HepG2 (cell line): ENCODE measurements around the gene ETV5. TPM values are rescaled to one million over a fixed set of nuclear protein-coding genes. Genes with fewer than 3 reads are reported as not detected.

Source experiments
- ARNT ChIP-seq: fragments of 450-650 bp; IDR thresholded peaks from 2 replicates; pipeline ENCODE4 v1.6.1; 2017
- IRF2 ChIP-seq: IDR thresholded peaks from 2 replicates; pipeline ENCODE4 v1.6.1; 2018; ENCODE audit warnings: missing genetic modification reagents, missing compliant biosample characterization
- SMAD3 ChIP-seq: sonication (generic); formaldehyde crosslinking; IDR thresholded peaks from 2 replicates; pipeline ENCODE4 v1.4.0; 2020; ENCODE audit warnings: missing genetic modification reagents
- SUZ12 ChIP-seq: fragments of 150-350 bp; IDR thresholded peaks from 2 replicates; pipeline ENCODE4 v1.6.1; 2014; ENCODE audit warnings: low read depth, low read length
- TBP ChIP-seq: sonication (generic); formaldehyde crosslinking; IDR thresholded peaks from 2 replicates; pipeline ENCODE4 v1.5.0; 2020; ENCODE audit warnings: missing genetic modification reagents
- YEATS4 ChIP-seq: sonication (generic); formaldehyde crosslinking; IDR thresholded peaks from 2 replicates; pipeline ENCODE4 v1.4.0; 2020; ENCODE audit warnings: missing genetic modification reagents, borderline replicate concordance
- ZBTB21 ChIP-seq: sonication (generic); formaldehyde crosslinking; IDR thresholded peaks from 2 replicates; pipeline ENCODE4 v1.4.0; 2020; ENCODE audit warnings: missing genetic modification reagents
- ZBTB3 ChIP-seq: sonication (generic); formaldehyde crosslinking; IDR thresholded peaks from 2 replicates; pipeline ENCODE4 v1.4.0; 2020; ENCODE audit warnings: low read depth, mild to moderate bottlenecking, moderate library complexity, missing genetic modification reagents, borderline replicate concordance
- ZNF256 ChIP-seq: sonication (generic); formaldehyde crosslinking; conservative IDR thresholded peaks from 2 replicates; pipeline ENCODE4 v1.4.0; 2020; ENCODE audit warnings: missing genetic modification reagents
- ZNF549 ChIP-seq: sonication (generic); formaldehyde crosslinking; IDR thresholded peaks from 2 replicates; pipeline ENCODE4 v1.5.0; 2020; ENCODE audit warnings: missing genetic modification reagents
- ZNF616 ChIP-seq: sonication (generic); formaldehyde crosslinking; IDR thresholded peaks from 2 replicates; pipeline ENCODE4 v1.5.0; 2020; ENCODE audit warnings: low read depth, mild to moderate bottlenecking, missing genetic modification reagents
- ZNF891 ChIP-seq: sonication (generic); formaldehyde crosslinking; IDR thresholded peaks from 2 replicates; pipeline ENCODE4 v1.5.0; 2020; ENCODE audit warnings: mild to moderate bottlenecking, missing genetic modification reagents
- polyA plus RNA-seq, 8 experiments: library from polyadenylated mRNA; depleted of rRNA in 3 of 8; stranded (reverse) in 7 of 8; unstranded in 1 of 8; fragments of >200 nt; fragmentation: Illumina TruSeq in 4 of 8; extraction: Trizol in 4 of 8; gene quantifications; 2 replicates each; pipeline versions ENCODE4 v1.2.1 to v1.2.3, GENCODE V29; 2011 to 2016; ENCODE audit warnings: low read depth in 4 of 8, missing spikeins in 1 of 8, mixed read lengths in 1 of 8; ENCODE audit not compliant: insufficient read depth in 1 of 8
- total RNA-seq, 5 experiments: library from RNA; depleted of rRNA; stranded (reverse); fragments of >200 nt; fragmentation: Illumina TruSeq; extraction: Trizol; gene quantifications; 2 replicates each; pipeline ENCODE4 v1.2.3, GENCODE V29; 2016; ENCODE audit warnings: low read depth in 1 of 5
- TF ChIP-seq, protein P1 (sequence below): sonication (generic); formaldehyde crosslinking; conservative IDR thresholded peaks from 2 replicates; pipeline ENCODE4 v1.4.0; 2020; ENCODE audit warnings: mild to moderate bottlenecking, missing genetic modification reagents, moderate library complexity
- TF ChIP-seq, protein P2 (sequence below): sonication (generic); formaldehyde crosslinking; IDR thresholded peaks from 2 replicates; pipeline ENCODE4 v1.4.0; 2020; ENCODE audit warnings: missing genetic modification reagents
- TF ChIP-seq, protein P3 (sequence below): sonication (generic); formaldehyde crosslinking; conservative IDR thresholded peaks from 2 replicates; pipeline ENCODE4 v1.4.0; 2020; ENCODE audit warnings: missing genetic modification reagents
- TF ChIP-seq, protein P4 (sequence below): sonication (generic); formaldehyde crosslinking; IDR thresholded peaks from 2 replicates; pipeline ENCODE4 v1.4.0; 2020; ENCODE audit warnings: missing genetic modification reagents
- TF ChIP-seq, protein P5 (sequence below): fragments of 450-650 bp; IDR thresholded peaks from 2 replicates; pipeline ENCODE4 v1.6.1; 2016

The ETV5 gene
- total and polyA plus RNA-seq, 2 of the 13 experiments (the other 11 are each of a cell fraction or from before 2014, with no cell fraction given): 52.9 to 57.2 TPM

DNA sequence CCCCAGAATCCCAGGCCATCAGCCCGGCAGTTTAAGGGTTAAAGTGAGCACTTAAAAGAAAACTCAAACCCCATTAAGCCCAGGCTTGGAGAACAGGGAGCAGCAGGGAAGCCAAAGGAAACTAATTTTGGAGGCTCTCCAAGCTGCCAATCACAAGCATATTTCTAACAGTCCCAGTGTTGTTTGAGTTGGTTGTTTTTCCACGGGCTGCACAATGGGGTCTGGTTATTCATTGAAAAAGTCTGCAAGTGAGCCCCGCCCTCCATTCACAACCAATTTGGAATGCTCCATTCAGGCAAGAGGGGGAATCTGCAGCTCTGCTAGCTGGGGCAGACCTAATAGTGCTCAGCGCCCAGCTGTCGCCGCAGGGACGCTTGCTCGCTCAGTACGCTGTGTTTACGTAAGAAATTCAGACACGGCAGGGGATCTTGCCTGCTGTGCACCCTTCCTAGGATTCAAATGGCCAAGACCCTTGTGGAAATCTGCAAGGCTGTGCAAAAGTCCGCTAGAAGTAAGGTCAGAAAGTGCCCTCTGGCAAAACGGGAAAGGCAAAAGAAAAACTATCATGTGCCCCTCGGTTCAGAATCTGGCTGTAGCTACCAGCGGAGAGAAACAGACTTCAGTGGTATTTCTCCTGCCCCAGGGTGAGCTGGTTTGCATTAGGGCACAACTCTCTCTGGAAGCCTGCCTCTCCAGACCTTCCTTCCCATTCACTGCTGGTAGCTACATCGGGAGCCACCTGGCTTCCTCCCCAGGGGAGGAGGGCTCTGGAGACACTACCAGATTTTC lies 11.0 kb downstream of the ETV5 start (continued):
- TF ChIP-seq, protein P1, sequence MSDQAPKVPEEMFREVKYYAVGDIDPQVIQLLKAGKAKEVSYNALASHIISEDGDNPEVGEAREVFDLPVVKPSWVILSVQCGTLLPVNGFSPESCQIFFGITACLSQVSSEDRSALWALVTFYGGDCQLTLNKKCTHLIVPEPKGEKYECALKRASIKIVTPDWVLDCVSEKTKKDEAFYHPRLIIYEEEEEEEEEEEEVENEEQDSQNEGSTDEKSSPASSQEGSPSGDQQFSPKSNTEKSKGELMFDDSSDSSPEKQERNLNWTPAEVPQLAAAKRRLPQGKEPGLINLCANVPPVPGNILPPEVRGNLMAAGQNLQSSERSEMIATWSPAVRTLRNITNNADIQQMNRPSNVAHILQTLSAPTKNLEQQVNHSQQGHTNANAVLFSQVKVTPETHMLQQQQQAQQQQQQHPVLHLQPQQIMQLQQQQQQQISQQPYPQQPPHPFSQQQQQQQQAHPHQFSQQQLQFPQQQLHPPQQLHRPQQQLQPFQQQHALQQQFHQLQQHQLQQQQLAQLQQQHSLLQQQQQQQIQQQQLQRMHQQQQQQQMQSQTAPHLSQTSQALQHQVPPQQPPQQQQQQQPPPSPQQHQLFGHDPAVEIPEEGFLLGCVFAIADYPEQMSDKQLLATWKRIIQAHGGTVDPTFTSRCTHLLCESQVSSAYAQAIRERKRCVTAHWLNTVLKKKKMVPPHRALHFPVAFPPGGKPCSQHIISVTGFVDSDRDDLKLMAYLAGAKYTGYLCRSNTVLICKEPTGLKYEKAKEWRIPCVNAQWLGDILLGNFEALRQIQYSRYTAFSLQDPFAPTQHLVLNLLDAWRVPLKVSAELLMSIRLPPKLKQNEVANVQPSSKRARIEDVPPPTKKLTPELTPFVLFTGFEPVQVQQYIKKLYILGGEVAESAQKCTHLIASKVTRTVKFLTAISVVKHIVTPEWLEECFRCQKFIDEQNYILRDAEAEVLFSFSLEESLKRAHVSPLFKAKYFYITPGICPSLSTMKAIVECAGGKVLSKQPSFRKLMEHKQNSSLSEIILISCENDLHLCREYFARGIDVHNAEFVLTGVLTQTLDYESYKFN (CRISPR knock-in tag): peak; percentile 88
- TF ChIP-seq SUZ12: no peak
- TF ChIP-seq ZNF549: no peak
- TF ChIP-seq SMAD3 (CRISPR knock-in tag): no peak
- no peak for TF ChIP-seq ZNF256
- no peak for TF ChIP-seq TBP (CRISPR knock-in tag)
- 0 out of 2 replicates have a peak, but pooled peaks have one; percentile 38 for TF ChIP-seq ZBTB3 (CRISPR knock-in tag)
- peak; percentile 88 for TF ChIP-seq ZNF891 (CRISPR knock-in tag)
- TF ChIP-seq ZBTB21 (CRISPR knock-in tag): no peak
- TF ChIP-seq YEATS4 (CRISPR knock-in tag): peak; percentile 51; the same call in 1 of the 2 replicates
- TF ChIP-seq, protein P2, sequence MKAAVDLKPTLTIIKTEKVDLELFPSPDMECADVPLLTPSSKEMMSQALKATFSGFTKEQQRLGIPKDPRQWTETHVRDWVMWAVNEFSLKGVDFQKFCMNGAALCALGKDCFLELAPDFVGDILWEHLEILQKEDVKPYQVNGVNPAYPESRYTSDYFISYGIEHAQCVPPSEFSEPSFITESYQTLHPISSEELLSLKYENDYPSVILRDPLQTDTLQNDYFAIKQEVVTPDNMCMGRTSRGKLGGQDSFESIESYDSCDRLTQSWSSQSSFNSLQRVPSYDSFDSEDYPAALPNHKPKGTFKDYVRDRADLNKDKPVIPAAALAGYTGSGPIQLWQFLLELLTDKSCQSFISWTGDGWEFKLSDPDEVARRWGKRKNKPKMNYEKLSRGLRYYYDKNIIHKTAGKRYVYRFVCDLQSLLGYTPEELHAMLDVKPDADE (CRISPR knock-in tag): no peak
- TF ChIP-seq, protein P3, sequence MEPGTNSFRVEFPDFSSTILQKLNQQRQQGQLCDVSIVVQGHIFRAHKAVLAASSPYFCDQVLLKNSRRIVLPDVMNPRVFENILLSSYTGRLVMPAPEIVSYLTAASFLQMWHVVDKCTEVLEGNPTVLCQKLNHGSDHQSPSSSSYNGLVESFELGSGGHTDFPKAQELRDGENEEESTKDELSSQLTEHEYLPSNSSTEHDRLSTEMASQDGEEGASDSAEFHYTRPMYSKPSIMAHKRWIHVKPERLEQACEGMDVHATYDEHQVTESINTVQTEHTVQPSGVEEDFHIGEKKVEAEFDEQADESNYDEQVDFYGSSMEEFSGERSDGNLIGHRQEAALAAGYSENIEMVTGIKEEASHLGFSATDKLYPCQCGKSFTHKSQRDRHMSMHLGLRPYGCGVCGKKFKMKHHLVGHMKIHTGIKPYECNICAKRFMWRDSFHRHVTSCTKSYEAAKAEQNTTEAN (CRISPR knock-in tag): peak; percentile 82
- TF ChIP-seq, protein P4, sequence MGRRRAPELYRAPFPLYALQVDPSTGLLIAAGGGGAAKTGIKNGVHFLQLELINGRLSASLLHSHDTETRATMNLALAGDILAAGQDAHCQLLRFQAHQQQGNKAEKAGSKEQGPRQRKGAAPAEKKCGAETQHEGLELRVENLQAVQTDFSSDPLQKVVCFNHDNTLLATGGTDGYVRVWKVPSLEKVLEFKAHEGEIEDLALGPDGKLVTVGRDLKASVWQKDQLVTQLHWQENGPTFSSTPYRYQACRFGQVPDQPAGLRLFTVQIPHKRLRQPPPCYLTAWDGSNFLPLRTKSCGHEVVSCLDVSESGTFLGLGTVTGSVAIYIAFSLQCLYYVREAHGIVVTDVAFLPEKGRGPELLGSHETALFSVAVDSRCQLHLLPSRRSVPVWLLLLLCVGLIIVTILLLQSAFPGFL (CRISPR knock-in tag): no peak
- no peak for TF ChIP-seq ZNF616 (CRISPR knock-in tag)
- no peak; the same call in 1 of the 2 replicates for TF ChIP-seq IRF2
- TF ChIP-seq, protein P5, sequence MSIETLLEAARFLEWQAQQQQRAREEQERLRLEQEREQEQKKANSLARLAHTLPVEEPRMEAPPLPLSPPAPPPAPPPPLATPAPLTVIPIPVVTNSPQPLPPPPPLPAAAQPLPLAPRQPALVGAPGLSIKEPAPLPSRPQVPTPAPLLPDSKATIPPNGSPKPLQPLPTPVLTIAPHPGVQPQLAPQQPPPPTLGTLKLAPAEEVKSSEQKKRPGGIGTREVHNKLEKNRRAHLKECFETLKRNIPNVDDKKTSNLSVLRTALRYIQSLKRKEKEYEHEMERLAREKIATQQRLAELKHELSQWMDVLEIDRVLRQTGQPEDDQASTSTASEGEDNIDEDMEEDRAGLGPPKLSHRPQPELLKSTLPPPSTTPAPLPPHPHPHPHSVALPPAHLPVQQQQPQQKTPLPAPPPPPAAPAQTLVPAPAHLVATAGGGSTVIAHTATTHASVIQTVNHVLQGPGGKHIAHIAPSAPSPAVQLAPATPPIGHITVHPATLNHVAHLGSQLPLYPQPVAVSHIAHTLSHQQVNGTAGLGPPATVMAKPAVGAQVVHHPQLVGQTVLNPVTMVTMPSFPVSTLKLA: 0 out of 2 replicates have a peak, but pooled peaks have one; percentile 13
- TF ChIP-seq ARNT: no peak
